ENCODE results near the gene PMAIP1.

Gene PMAIP1

GRCh38 chr18:59916746-59917145 is 16.9 kb downstream of the PMAIP1 start:
- DNase-seq, result no peak

GRCh38 chr18:59917422-59917821 is 17.6 kb downstream of the PMAIP1 start:
- peak in 1 of 2 donors; percentile 34 for DNase-seq

- peak in 1 of 2 donors; percentile 33 for DNase-seq
These were observed 18.5 kb downstream of the PMAIP1 start for GRCh38 chr18:59918320-59918755.

GRCh38 chr18:59918997-59919396 is 19.2 kb downstream of the PMAIP1 start:
- DNase-seq, result no peak

GRCh38 chr18:59921384-59921891 is 21.6 kb downstream of the PMAIP1 start:
- peak; percentile 18 to 24 for DNase-seq

GRCh38 chr18:59923539-59924196 is 23.9 kb downstream of the PMAIP1 start:
- no peak for DNase-seq

GRCh38 chr18:59926131-59926530 is 26.3 kb downstream of the PMAIP1 start:
- DNase-seq, result no peak

GRCh38 chr18:59927246-59927825 is 27.5 kb downstream of the PMAIP1 start:
- DNase-seq, result no peak

- no peak for DNase-seq
These were observed 28.4 kb downstream of the PMAIP1 start for GRCh38 chr18:59928201-59928600.

GRCh38 chr18:59929621-59930295 is 30.0 kb downstream of the PMAIP1 start:
- no peak for DNase-seq

GRCh38 chr18:59932401-59932800 is 32.6 kb downstream of the PMAIP1 start:
- DNase-seq, result no peak

GRCh38 chr18:59938676-59939075 is 38.9 kb downstream of the PMAIP1 start:
- no peak for DNase-seq

GRCh38 chr18:59939127-59939526 is 39.3 kb downstream of the PMAIP1 start:
- no peak for DNase-seq

GRCh38 chr18:59940068-59940467 is 40.3 kb downstream of the PMAIP1 start:
- no peak for DNase-seq

- DNase-seq, result no peak
These were observed 41.5 kb downstream of the PMAIP1 start for GRCh38 chr18:59941331-59941730.

GRCh38 chr18:59942601-59943000 is 42.8 kb downstream of the PMAIP1 start:
- DNase-seq, result no peak

GRCh38 chr18:59945544-59945943 is 45.7 kb downstream of the PMAIP1 start:
- DNase-seq, result no peak

- DNase-seq, result no peak
These were observed 50.6 kb downstream of the PMAIP1 start for GRCh38 chr18:59950215-59950944.

GRCh38 chr18:59951591-59951990 is 51.8 kb downstream of the PMAIP1 start:
- DNase-seq, result no peak

GRCh38 chr18:59952283-59953007 is 52.6 kb downstream of the PMAIP1 start:
- no peak for DNase-seq

Data from CD4-positive, alpha-beta T cell treated with Interferon alpha-2 for 1 hour (primary cell).